GM18909 (cell line): ENCODE results near the gene GABARAPL2.

Experiments
- ATAC-seq: cut with Tn5 transposase; IDR thresholded peaks from one replicate; pipeline ENCODE4 v1.9.1; 2021; ENCODE audit warnings: mild to moderate bottlenecking; ENCODE audit not compliant: unreplicated experiment, poor library complexity

Gene GABARAPL2

DNA sequence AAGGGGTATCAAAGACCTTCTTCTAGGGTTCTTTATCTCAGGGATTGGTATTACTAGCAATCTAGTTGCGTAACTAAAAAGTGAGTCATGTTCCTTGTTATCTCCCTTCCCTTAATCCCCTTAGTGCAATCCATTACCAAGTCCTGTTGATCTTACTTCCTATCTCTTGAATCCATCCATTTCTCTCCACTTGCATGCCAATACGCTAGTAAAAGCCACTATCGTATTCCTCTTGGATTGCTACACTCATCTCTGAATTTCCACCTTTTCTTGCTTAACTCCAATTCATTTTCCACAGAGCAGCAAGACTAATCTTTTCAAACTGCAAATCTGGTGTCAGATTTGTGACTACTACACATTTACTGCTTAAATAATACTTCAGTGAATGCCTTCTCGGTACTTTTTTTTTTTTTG is 58.7 kb downstream of the GABARAPL2 start:
- no peak for ATAC-seq

DNA sequence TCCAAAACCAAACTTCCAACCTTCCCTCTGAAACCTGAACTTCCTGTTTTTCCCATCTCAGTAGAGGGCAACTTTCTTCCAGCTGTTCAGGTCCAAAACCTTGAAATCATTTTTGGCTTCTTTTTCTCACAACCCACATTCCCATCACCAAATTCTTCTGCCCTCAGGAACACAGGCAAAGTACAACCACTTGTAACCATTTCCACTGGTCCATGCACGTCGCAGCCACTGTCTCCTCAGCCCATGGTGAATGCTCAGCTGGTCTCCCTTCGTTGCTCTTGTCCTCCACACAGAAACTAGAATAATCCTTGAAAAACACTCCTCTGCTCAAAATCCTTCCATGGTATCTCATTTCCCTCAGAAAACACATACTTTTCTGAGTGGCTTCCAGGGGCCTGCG is 60.6 kb downstream of the GABARAPL2 start:
- no peak for ATAC-seq
